ENCODE results near the gene TPTE. TPM values are rescaled to one million over a fixed set of nuclear protein-coding genes. Genes with fewer than 3 reads are reported as not detected.
"Not testable (repeated sequence)": the region's sequence is repeated elsewhere in the genome, so short reads cannot be mapped to it uniquely, and the experiment has no call there.

The TPTE gene
- total and polyA plus RNA-seq, 2 experiments from 2014 or later: not detected

GRCh38 chr21:10511116-10511515, 10.3 kb upstream of the TPTE start:
- Histone ChIP-seq H3K4me3 (no peak overlapping the region), H3K27me3 (no peaks in the 10 kb centered on the region), H3K4me2 (no peak overlapping the region), H3K9me2 (replicated peaks; ENCODE audit: insufficient read depth) (no peaks in the 10 kb centered on the region), H2AFZ (no peak overlapping the region), H3K9me3 (ENCODE audit: low read depth) (peaks cover 12% of the 10 kb centered on the region), H3K36me3 (replicated peaks; ENCODE audit: insufficient read depth, low read depth) (no peaks in the 10 kb centered on the region), H3K4me1 (ENCODE audit: insufficient read depth) (no peaks in the 10 kb centered on the region), H3K27ac (no peak overlapping the region), H3K79me2 (no peaks in the 10 kb centered on the region), H4K20me1 (ENCODE audit: insufficient read depth, poor library complexity, severe bottlenecking) (no peaks in the 10 kb centered on the region)
- no peak for DNase-seq (ENCODE audit: low spot score)
- 56% methylated on average over 6 of the region's 6 CpGs for WGBS (ENCODE audit: low lambda C conversion rate, missing lambda C conversion rate)
- TF ChIP-seq EZH2 (IDR thresholded peaks at IDR 0.05; ENCODE audit: borderline replicate concordance) (no peak), CTCF (IDR thresholded peaks at IDR 0.05; ENCODE audit: poor library complexity) (no peak), EZH2phosphoT487 (IDR thresholded peaks at IDR 0.05; ENCODE audit: low read depth, severe bottlenecking, unreplicated experiment) (no peak)

GRCh38 chr21:10516889-10517288, 4.5 kb upstream of the TPTE start:
- not testable (repeated sequence) for H3K9me2 ChIP-seq (replicated peaks; ENCODE audit: insufficient read depth); H3K4me3 ChIP-seq; H2AFZ ChIP-seq; DNase-seq (ENCODE audit: low spot score); H3K4me2 ChIP-seq; H3K36me3 ChIP-seq (replicated peaks; ENCODE audit: insufficient read depth, low read depth); H3K27ac ChIP-seq; H3K27me3 ChIP-seq; H4K20me1 ChIP-seq (ENCODE audit: insufficient read depth, poor library complexity, severe bottlenecking); H3K4me1 ChIP-seq (ENCODE audit: insufficient read depth); H3K9me3 ChIP-seq (ENCODE audit: low read depth); H3K79me2 ChIP-seq
- WGBS (ENCODE audit: low lambda C conversion rate, missing lambda C conversion rate): 77% methylated on average over 3 of the region's 3 CpGs

- H3K4me3 ChIP-seq; H3K4me1 ChIP-seq (ENCODE audit: insufficient read depth); H2AFZ ChIP-seq; H3K9me2 ChIP-seq (replicated peaks; ENCODE audit: insufficient read depth); H3K9me3 ChIP-seq (ENCODE audit: low read depth); H3K4me2 ChIP-seq; H3K27ac ChIP-seq; H3K79me2 ChIP-seq; H4K20me1 ChIP-seq (ENCODE audit: insufficient read depth, poor library complexity, severe bottlenecking); H3K27me3 ChIP-seq; H3K36me3 ChIP-seq (replicated peaks; ENCODE audit: insufficient read depth, low read depth); DNase-seq (ENCODE audit: low spot score): not testable (repeated sequence)
- 73% methylated on average over 10 of the region's 10 CpGs for WGBS (ENCODE audit: low lambda C conversion rate, missing lambda C conversion rate)
These were observed 3.5 kb upstream of the TPTE start for GRCh38 chr21:10517904-10518303.

- not testable (repeated sequence) for H2AFZ ChIP-seq; H3K4me3 ChIP-seq; H3K27ac ChIP-seq; H3K79me2 ChIP-seq; H4K20me1 ChIP-seq (ENCODE audit: insufficient read depth, poor library complexity, severe bottlenecking); H3K9me3 ChIP-seq (ENCODE audit: low read depth); H3K36me3 ChIP-seq (replicated peaks; ENCODE audit: insufficient read depth, low read depth); DNase-seq (ENCODE audit: low spot score); H3K9me2 ChIP-seq (replicated peaks; ENCODE audit: insufficient read depth); H3K4me1 ChIP-seq (ENCODE audit: insufficient read depth); H3K27me3 ChIP-seq; H3K4me2 ChIP-seq
- 93% methylated on average over 33 of the region's 75 CpGs for WGBS (ENCODE audit: low lambda C conversion rate, missing lambda C conversion rate)
These were observed 585 bp downstream of the TPTE start for GRCh38 chr21:10521835-10522500.

- no peak for DNase-seq (ENCODE audit: low spot score)
- Histone ChIP-seq H3K4me1 (ENCODE audit: insufficient read depth) (no peaks in the 10 kb centered on the region), H3K4me2 (no peak overlapping the region), H3K9me3 (ENCODE audit: low read depth) (peaks cover 33% of the 10 kb centered on the region), H3K79me2 (no peaks in the 10 kb centered on the region), H4K20me1 (ENCODE audit: insufficient read depth, poor library complexity, severe bottlenecking) (no peaks in the 10 kb centered on the region), H3K36me3 (replicated peaks; ENCODE audit: insufficient read depth, low read depth) (no peaks in the 10 kb centered on the region), H3K4me3 (no peak overlapping the region), H3K9me2 (replicated peaks; ENCODE audit: insufficient read depth) (no peaks in the 10 kb centered on the region), H3K27ac (no peak overlapping the region), H2AFZ (no peak overlapping the region), H3K27me3 (no peaks in the 10 kb centered on the region)
- WGBS (ENCODE audit: low lambda C conversion rate, missing lambda C conversion rate): 62% methylated on average over 3 of the region's 3 CpGs
- TF ChIP-seq EZH2phosphoT487 (IDR thresholded peaks at IDR 0.05; ENCODE audit: low read depth, severe bottlenecking, unreplicated experiment) (no peak), CTCF (IDR thresholded peaks at IDR 0.05; ENCODE audit: poor library complexity) (no peak), EZH2 (IDR thresholded peaks at IDR 0.05; ENCODE audit: borderline replicate concordance) (no peak)
These were observed 18.6 kb downstream of the TPTE start for GRCh38 chr21:10539956-10540355.

- not testable (repeated sequence) for H2AFZ ChIP-seq; H3K4me3 ChIP-seq; H3K4me1 ChIP-seq (ENCODE audit: insufficient read depth); H3K27me3 ChIP-seq; H3K79me2 ChIP-seq; H3K9me2 ChIP-seq (replicated peaks; ENCODE audit: insufficient read depth); H3K36me3 ChIP-seq (replicated peaks; ENCODE audit: insufficient read depth, low read depth); H3K27ac ChIP-seq; H4K20me1 ChIP-seq (ENCODE audit: insufficient read depth, poor library complexity, severe bottlenecking); H3K4me2 ChIP-seq; DNase-seq (ENCODE audit: low spot score)
- WGBS (ENCODE audit: low lambda C conversion rate, missing lambda C conversion rate): 79% methylated on average over 9 of the region's 9 CpGs
- H3K9me3 ChIP-seq (ENCODE audit: low read depth): peaks cover 31% of the 10 kb centered on the region
These were observed 23.0 kb downstream of the TPTE start for GRCh38 chr21:10544376-10544775.

- not testable (repeated sequence) for H3K4me3 ChIP-seq; H3K36me3 ChIP-seq (replicated peaks; ENCODE audit: insufficient read depth, low read depth); H4K20me1 ChIP-seq (ENCODE audit: insufficient read depth, poor library complexity, severe bottlenecking); H3K4me2 ChIP-seq; H3K27ac ChIP-seq; DNase-seq (ENCODE audit: low spot score); H3K4me1 ChIP-seq (ENCODE audit: insufficient read depth); H2AFZ ChIP-seq; H3K27me3 ChIP-seq; H3K79me2 ChIP-seq; H3K9me2 ChIP-seq (replicated peaks; ENCODE audit: insufficient read depth)
- peaks cover 24% of the 10 kb centered on the region for H3K9me3 ChIP-seq (ENCODE audit: low read depth)
- WGBS (ENCODE audit: low lambda C conversion rate, missing lambda C conversion rate): 39% methylated on average over 4 of the region's 4 CpGs
These were observed 26.5 kb downstream of the TPTE start for GRCh38 chr21:10547868-10548267.
